ENCODE measurements around the gene LCE3B.
"Not testable (repeated sequence)": the region's sequence is repeated elsewhere in the genome, so short reads cannot be mapped to it uniquely, and the experiment has no call there.

Gene LCE3B

GRCh38 chr1:152613511-152613910, at the start of gene LCE3B:
LCE3B (plus strand) TSS chr1:152613811; CDS start chr1:152613811, 0 bp downstream.
- no peak for TF ChIP-seq CTCF (IDR thresholded peaks at IDR 0.05; ENCODE audit: control insufficient read depth, extremely low read depth, insufficient read depth)
- DNase-seq (ENCODE audit: low read depth) = no peak

GRCh38 chr1:152565115-152565514, 48.5 kb upstream of the LCE3B start:
- H3K4me3 ChIP-seq (ENCODE audit: low read depth, low read length) = no peak overlapping the region
- DNase-seq (ENCODE audit: low read depth) = no peak
- TF ChIP-seq CTCF (IDR thresholded peaks at IDR 0.05; ENCODE audit: control insufficient read depth, extremely low read depth, insufficient read depth) = no peak

More at GRCh38 chr1:152613511-152613910, at the start of gene LCE3B:
- no peak within 1 kb of the TSS for H3K4me3 ChIP-seq (ENCODE audit: low read depth, low read length)

- no peak for DNase-seq (ENCODE audit: low read depth)
- no peak overlapping the region for H3K4me3 ChIP-seq (ENCODE audit: low read depth, low read length)
- no peak for TF ChIP-seq CTCF (IDR thresholded peaks at IDR 0.05; ENCODE audit: control insufficient read depth, extremely low read depth, insufficient read depth)
Observed at GRCh38 chr1:152565535-152566215, 47.9 kb upstream of the LCE3B start.

- DNase-seq (ENCODE audit: low read depth) = no peak
- TF ChIP-seq CTCF (IDR thresholded peaks at IDR 0.05; ENCODE audit: control insufficient read depth, extremely low read depth, insufficient read depth) = no peak
Observed at GRCh38 chr1:152566681-152567080, 46.9 kb upstream of the LCE3B start, which contains the start of gene LCE3E. LCE3E (minus strand) TSS chr1:152566780; CDS start chr1:152566208, 572 bp downstream.

GRCh38 chr1:152577168-152577567, 36.4 kb upstream of the LCE3B start:
- H3K4me3 ChIP-seq (ENCODE audit: low read depth, low read length) = no peak overlapping the region
- no peak for TF ChIP-seq CTCF (IDR thresholded peaks at IDR 0.05; ENCODE audit: control insufficient read depth, extremely low read depth, insufficient read depth)
- no peak for DNase-seq (ENCODE audit: low read depth)

More at GRCh38 chr1:152566681-152567080, 46.9 kb upstream of the LCE3B start, which contains the start of gene LCE3E:
- no peak within 1 kb of the TSS for H3K4me3 ChIP-seq (ENCODE audit: low read depth, low read length)

- DNase-seq (ENCODE audit: low read depth); H3K4me3 ChIP-seq (ENCODE audit: low read depth, low read length): not testable (repeated sequence)
Observed at GRCh38 chr1:152579526-152579925, 34.1 kb upstream of the LCE3B start.

- H3K4me3 ChIP-seq (ENCODE audit: low read depth, low read length) = no peak within 1 kb of the TSS
- TF ChIP-seq CTCF (IDR thresholded peaks at IDR 0.05; ENCODE audit: control insufficient read depth, extremely low read depth, insufficient read depth) = no peak
- DNase-seq (ENCODE audit: low read depth) = no peak
Observed at GRCh38 chr1:152580433-152580832, 33.2 kb upstream of the LCE3B start, which contains the start of gene LCE3D. LCE3D (minus strand) TSS chr1:152580516; CDS start chr1:152579936, 580 bp downstream.

Measured in LNCaP clone FGC (cell line).